Prostate gland (tissue), 2 donors: ENCODE data around the gene PIGM. TPM values are rescaled to one million over a fixed set of nuclear protein-coding genes. Genes with fewer than 3 reads are reported as not detected.

ENCODE experiments used
- DNase-seq: peaks from one replicate; pipeline ENCODE4 v3.0.0-alpha.2; 2019; ENCODE audit warnings: low spot score
- H3K27ac ChIP-seq, 2 donors: fragments of 200-600 bp; sonication (generic); 2 replicates each; pipeline ENCODE4 v1.5.1; 2017 to 2019
- H3K27me3 ChIP-seq: fragments of 200-600 bp; sonication (generic); replicated peaks from 2 replicates; pipeline ENCODE4 v1.5.1; 2019; ENCODE audit not compliant: insufficient read depth
- H3K36me3 ChIP-seq, 2 donors: fragments of 200-600 bp; sonication (generic); 1 replicate in 1 of 2; 2 replicates in 1 of 2; pipeline versions ENCODE4 v1.5.1 to v1.8.1; 2017 to 2019
- H3K4me1 ChIP-seq: fragments of 200-600 bp; sonication (generic); replicated peaks from 2 replicates; pipeline ENCODE4 v1.5.1; 2019
- H3K4me3 ChIP-seq, 2 donors: fragments of 200-600 bp; sonication (generic); 2 replicates each; pipeline ENCODE4 v1.5.1; 2017 to 2019
- H3K9me3 ChIP-seq: fragments of 200-600 bp; sonication (generic); 2 replicates; pipeline ENCODE4 v1.5.1; 2017
- CTCF ChIP-seq, 4 experiments: fragments of 200-600 bp in 2 of 4; fragments of 450-650 bp in 2 of 4; sonication (generic) in 2 of 4; IDR thresholded peaks; 1 replicate in 3 of 4; 2 replicates in 1 of 4; pipeline ENCODE4 v1.5.1; 2016 to 2019; ENCODE audit warnings: antibody characterized with exemption in 4 of 4, mild to moderate bottlenecking in 2 of 4, moderate library complexity in 2 of 4
- POLR2A ChIP-seq: fragments of 450-650 bp; IDR thresholded peaks from one replicate; pipeline ENCODE4 v1.6.1; 2016; ENCODE audit warnings: antibody characterized with exemption, mild to moderate bottlenecking
- POLR2AphosphoS5 ChIP-seq: sonication (generic); formaldehyde crosslinking; IDR thresholded peaks from one replicate; pipeline ENCODE4 v1.6.1; 2017; ENCODE audit warnings: antibody characterized with exemption
- WGBS: methylation state at CpG from one replicate; pipeline ENCODE4 v1.1.5; 2018; 5-methylcytosine and 5-hydroxymethylcytosine counted together
- intact Hi-C: fragments of 100-400 bp; cut with DNase I; formaldehyde crosslinking; loops from one replicate; pipeline ENCODE4 v1.14.2; 2022
- total RNA-seq, 2 donors: library from RNA; depleted of rRNA; stranded (reverse); fragments of >200 nt; gene quantifications; one replicate each; pipeline ENCODE4 v1.1.0, GENCODE V29; 2016

Gene PIGM
- total RNA-seq, 2 donors from 2014 or later, result 5.9 to 8.4 TPM

DNA sequence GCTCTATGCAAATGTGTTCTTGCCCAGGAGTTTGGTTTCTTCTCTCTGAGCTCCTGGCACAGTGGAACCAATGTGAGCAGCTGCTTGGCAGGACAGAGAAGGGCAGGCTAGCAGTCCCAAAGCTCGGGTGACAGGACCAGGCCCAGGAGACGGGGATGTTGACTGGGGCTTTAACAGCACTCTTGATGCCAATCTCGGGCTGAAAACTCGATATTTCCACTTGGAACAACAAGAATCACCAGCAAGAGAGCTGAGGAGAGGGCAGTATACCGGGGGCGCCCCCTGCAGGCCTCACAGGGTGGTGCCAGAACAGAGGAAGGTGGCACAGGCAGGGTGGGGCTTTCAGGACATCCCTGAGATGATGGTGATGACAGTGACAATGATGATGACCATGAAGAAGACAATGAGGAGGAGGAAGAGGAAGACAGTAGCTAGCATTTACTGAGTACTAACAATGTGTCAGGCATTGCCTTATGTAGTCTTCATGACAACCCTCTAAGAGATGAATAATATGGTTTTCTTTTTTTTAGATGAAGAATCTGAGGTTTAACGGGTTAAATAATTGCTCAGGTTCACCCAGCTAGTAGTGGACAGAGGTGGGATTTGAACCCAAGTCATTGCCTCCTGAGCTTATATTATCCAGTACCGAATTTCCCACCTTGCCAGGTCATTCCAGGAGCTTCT is 46.9 kb upstream of the PIGM start:
- WGBS, result 20% methylated on average over 8 of the region's 8 CpGs
- Histone ChIP-seq H3K4me1 (no peaks in the 10 kb centered on the region), H3K4me3 (no peak overlapping the region), H3K9me3 (no peaks in the 10 kb centered on the region), H3K36me3 (no peaks in the 10 kb centered on the region), H3K27me3 (no peaks in the 10 kb centered on the region), H3K27ac (no peak overlapping the region)
- TF ChIP-seq POLR2A (no peak), CTCF (IDR thresholded peaks at IDR 0.05) (peak; percentile 11 to 41 (median 38)), POLR2AphosphoS5 (no peak)
- no peak for DNase-seq
- intact Hi-C loops, result no loop called here

- Histone ChIP-seq H3K9me3 (no peaks in the 10 kb centered on the region), H3K27me3 (no peaks in the 10 kb centered on the region), H3K4me3 (no peak overlapping the region), H3K36me3 (no peaks in the 10 kb centered on the region), H3K27ac (no peak overlapping the region), H3K4me1 (no peaks in the 10 kb centered on the region)
- TF ChIP-seq CTCF (IDR thresholded peaks at IDR 0.05) (no peak), POLR2A (no peak), POLR2AphosphoS5 (no peak)
- DNase-seq, result no peak
- intact Hi-C loops, result no loop called here
These were observed 45.7 kb upstream of the PIGM start for GRCh38 chr1:160077486-160077885.

GRCh38 chr1:160076295-160076694 is 44.5 kb upstream of the PIGM start:
- no peaks in the 10 kb centered on the region for H3K27me3 ChIP-seq
- no peak overlapping the region for H3K27ac ChIP-seq
- no peak for TF ChIP-seq POLR2AphosphoS5
- no peak for TF ChIP-seq CTCF (IDR thresholded peaks at IDR 0.05)
- TF ChIP-seq POLR2A, result no peak
- H3K4me1 ChIP-seq, result no peaks in the 10 kb centered on the region
- intact Hi-C loops, result no loop called here
- no peak for DNase-seq
- H3K4me3 ChIP-seq, result no peak overlapping the region
- no peaks in the 10 kb centered on the region for H3K9me3 ChIP-seq
- WGBS, result 91% methylated on average over 3 of the region's 3 CpGs
- H3K36me3 ChIP-seq, result no peaks in the 10 kb centered on the region

DNA sequence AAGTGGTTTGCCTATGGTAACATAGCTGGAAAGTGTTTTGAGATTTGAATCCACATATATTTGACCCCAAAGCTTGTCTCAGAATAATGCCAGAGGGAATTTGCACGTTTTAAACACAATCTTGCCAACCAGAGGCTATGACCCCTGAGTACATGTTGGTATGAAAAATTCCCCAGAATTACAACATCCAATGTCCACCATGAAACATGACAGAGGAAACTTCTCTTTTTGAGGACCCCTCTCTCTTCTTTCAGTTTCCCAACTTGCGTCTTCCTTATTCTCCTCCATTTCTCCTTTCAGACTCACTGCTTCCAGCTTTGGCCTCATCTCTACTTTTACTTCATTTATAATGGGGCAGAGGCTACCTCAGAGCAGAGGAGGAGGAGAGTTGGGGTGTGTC is 44.0 kb upstream of the PIGM start:
- WGBS, result 54% methylated on average over 2 of the region's 2 CpGs
- intact Hi-C loops, result no loop called here
- H3K27ac ChIP-seq, result no peak overlapping the region
- no peak for DNase-seq
- peaks cover 3% of the 10 kb centered on the region for H3K4me1 ChIP-seq
- no peak overlapping the region for H3K4me3 ChIP-seq
- H3K9me3 ChIP-seq, result no peaks in the 10 kb centered on the region
- no peak for TF ChIP-seq POLR2AphosphoS5
- TF ChIP-seq POLR2A, result no peak
- TF ChIP-seq CTCF (IDR thresholded peaks at IDR 0.05), result no peak
- no peaks in the 10 kb centered on the region for H3K27me3 ChIP-seq
- H3K36me3 ChIP-seq, result no peaks in the 10 kb centered on the region

DNA sequence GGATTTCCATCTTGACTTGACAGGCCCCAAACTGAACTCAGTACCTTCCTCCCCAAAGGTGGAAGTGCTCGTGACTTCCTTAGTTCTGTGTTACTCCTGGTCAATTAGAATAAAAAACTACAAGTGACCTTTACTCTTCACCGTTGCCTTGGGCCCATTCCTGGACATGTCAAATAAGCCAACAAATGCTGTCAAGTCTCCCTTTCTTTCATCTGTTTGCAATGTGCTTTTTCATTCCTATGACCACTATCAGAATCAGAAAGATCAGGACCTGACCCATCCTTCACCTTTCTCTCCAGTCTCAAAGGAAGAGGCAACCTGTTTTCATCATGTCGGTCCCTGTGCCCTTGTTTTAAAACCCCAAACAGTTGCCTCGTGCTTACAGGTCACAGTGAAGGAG is 43.1 kb upstream of the PIGM start:
- H3K36me3 ChIP-seq, result no peaks in the 10 kb centered on the region
- 80% methylated on average over 4 of the region's 4 CpGs for WGBS
- H3K4me1 ChIP-seq, result peaks cover 6% of the 10 kb centered on the region
- no peak overlapping the region for H3K4me3 ChIP-seq
- DNase-seq, result no peak
- no peak for TF ChIP-seq POLR2AphosphoS5
- no peak for TF ChIP-seq POLR2A
- TF ChIP-seq CTCF (IDR thresholded peaks at IDR 0.05), result no peak
- intact Hi-C loops, result no loop called here
- no peaks in the 10 kb centered on the region for H3K9me3 ChIP-seq
- no peaks in the 10 kb centered on the region for H3K27me3 ChIP-seq
- H3K27ac ChIP-seq, result no peak overlapping the region
